Skin epidermis (tissue), 12 donors: Measurements from ENCODE around the gene MED14.
"Not testable (repeated sequence)": the region's sequence is repeated elsewhere in the genome, so short reads cannot be mapped to it uniquely, and the experiment has no call there.

Experiments used
- H3K27ac ChIP-seq, 21 experiments: fragments of 200-600 bp; sonication (generic) in 11 of 21; one replicate each; pipeline ENCODE4 v1.5.0; 2020; ENCODE audit warnings: mild to moderate bottlenecking in 3 of 21, inconsistent platforms in 2 of 21, moderate library complexity in 2 of 21
- H3K4me3 ChIP-seq, 7 experiments: fragments of 200-600 bp; sonication (generic) in 2 of 7; one replicate each; pipeline ENCODE4 v1.5.0; 2020; ENCODE audit warnings: inconsistent platforms in 2 of 7, mild to moderate bottlenecking in 2 of 7, moderate library complexity in 1 of 7

MED14 gene

GRCh38 chrX:40733706-40734105, 1.6 kb downstream of the MED14 start:
- Histone ChIP-seq H3K27ac (no peak overlapping the region), H3K4me3 (no peak overlapping the region)

- H3K4me3 ChIP-seq, H3K27ac ChIP-seq: not testable (repeated sequence)
Observed at GRCh38 chrX:40732499-40732898, 2.8 kb downstream of the MED14 start.

- Histone ChIP-seq H3K4me3 (no peak overlapping the region), H3K27ac (no peak overlapping the region)
Observed at GRCh38 chrX:40729598-40730584, 5.5 kb downstream of the MED14 start.

GRCh38 chrX:40727581-40728252, 7.6 kb downstream of the MED14 start:
- Histone ChIP-seq H3K27ac (no peak overlapping the region), H3K4me3 (no peak overlapping the region)

- no peak overlapping the region for H3K27ac ChIP-seq
- H3K4me3 ChIP-seq: no peak overlapping the region
Observed at GRCh38 chrX:40727093-40727492, 8.2 kb downstream of the MED14 start.

GRCh38 chrX:40722930-40723329, 12.4 kb downstream of the MED14 start:
- H3K27ac ChIP-seq: no peak overlapping the region
- no peak overlapping the region for H3K4me3 ChIP-seq

- H3K27ac ChIP-seq: no peak overlapping the region
Observed at GRCh38 chrX:40721489-40722106, 13.7 kb downstream of the MED14 start.

GRCh38 chrX:40720792-40721191, 14.6 kb downstream of the MED14 start:
- no peak overlapping the region for H3K4me3 ChIP-seq
- no peak overlapping the region for H3K27ac ChIP-seq

More at GRCh38 chrX:40721489-40722106, 13.7 kb downstream of the MED14 start:
- no peak overlapping the region for H3K4me3 ChIP-seq

GRCh38 chrX:40720339-40720738, 15.0 kb downstream of the MED14 start:
- Histone ChIP-seq H3K4me3 (no peak overlapping the region), H3K27ac (no peak overlapping the region)

- H3K27ac ChIP-seq: no peak overlapping the region
- H3K4me3 ChIP-seq: no peak overlapping the region
Observed at GRCh38 chrX:40719731-40720130, 15.6 kb downstream of the MED14 start.

GRCh38 chrX:40719218-40719617, 16.1 kb downstream of the MED14 start:
- no peak overlapping the region for H3K4me3 ChIP-seq
- no peak overlapping the region for H3K27ac ChIP-seq

GRCh38 chrX:40709395-40709794, 25.9 kb downstream of the MED14 start:
- H3K27ac ChIP-seq: no peak overlapping the region
- H3K4me3 ChIP-seq: no peak overlapping the region

GRCh38 chrX:40705658-40706312, 29.6 kb downstream of the MED14 start:
- Histone ChIP-seq H3K27ac (no peak overlapping the region), H3K4me3 (no peak overlapping the region)

- H3K27ac ChIP-seq: no peak overlapping the region
- no peak overlapping the region for H3K4me3 ChIP-seq
Observed at GRCh38 chrX:40700640-40701342, 34.6 kb downstream of the MED14 start.

GRCh38 chrX:40698851-40699250, 36.5 kb downstream of the MED14 start:
- Histone ChIP-seq H3K4me3 (no peak overlapping the region), H3K27ac (no peak overlapping the region)

GRCh38 chrX:40694802-40695201, 40.5 kb downstream of the MED14 start:
- Histone ChIP-seq H3K4me3 (no peak overlapping the region), H3K27ac (no peak overlapping the region)

- Histone ChIP-seq H3K27ac (no peak overlapping the region), H3K4me3 (no peak overlapping the region)
Observed at GRCh38 chrX:40688929-40689328, 46.4 kb downstream of the MED14 start.

GRCh38 chrX:40687169-40687568, 48.2 kb downstream of the MED14 start:
- Histone ChIP-seq H3K4me3 (no peak overlapping the region), H3K27ac (no peak overlapping the region)

GRCh38 chrX:40685362-40685918, 49.9 kb downstream of the MED14 start:
- no peak overlapping the region for H3K4me3 ChIP-seq

More at GRCh38 chrX:40685362-40685918, 49.9 kb downstream of the MED14 start:
- no peak overlapping the region for H3K27ac ChIP-seq
